Glomerular endothelial cell (primary cell): ENCODE results near the gene CACNA1C. TPM values are rescaled to one million over a fixed set of nuclear protein-coding genes. Genes with fewer than 3 reads are reported as not detected.
"Not testable (repeated sequence)": the region's sequence is repeated elsewhere in the genome, so short reads cannot be mapped to it uniquely, and the experiment has no call there.

ENCODE experiments used
- DNase-seq: peaks from one replicate; pipeline ENCODE4 v3.0.0-alpha.2; 2011; ENCODE audit warnings: low read depth, low spot score; ENCODE audit errors: extremely low read depth
- total RNA-seq: library from RNA; depleted of rRNA; stranded (reverse); fragments of >200 nt; gene quantifications from 2 replicates; pipeline ENCODE4 v1.2.3, GENCODE V29; 2015

CACNA1C gene
- total RNA-seq, 1 donor from 2014 or later: 0.47 TPM

GRCh38 chr12:2488596-2488995, 435.8 kb downstream of the CACNA1C start:
- no peak for DNase-seq

GRCh38 chr12:2489275-2489674, 436.5 kb downstream of the CACNA1C start:
- no peak for DNase-seq

GRCh38 chr12:2490831-2491230, 438.0 kb downstream of the CACNA1C start:
- DNase-seq: no peak

- not testable (repeated sequence) for DNase-seq
Measured at GRCh38 chr12:2491349-2491748, 438.6 kb downstream of the CACNA1C start.

- no peak for DNase-seq
Measured at GRCh38 chr12:2492236-2492635, 439.4 kb downstream of the CACNA1C start.

- DNase-seq: no peak
Measured at GRCh38 chr12:2493086-2493485, 440.3 kb downstream of the CACNA1C start.

GRCh38 chr12:2494486-2495192, 441.9 kb downstream of the CACNA1C start:
- no peak for DNase-seq

- DNase-seq: no peak
Measured at GRCh38 chr12:2495417-2496112, 442.8 kb downstream of the CACNA1C start.

GRCh38 chr12:2498964-2499500, 446.2 kb downstream of the CACNA1C start:
- DNase-seq: no peak

GRCh38 chr12:2501464-2502191, 448.8 kb downstream of the CACNA1C start:
- no peak for DNase-seq

GRCh38 chr12:2503036-2503435, 450.2 kb downstream of the CACNA1C start:
- no peak for DNase-seq

- DNase-seq: no peak
Measured at GRCh38 chr12:2503762-2504161, 451.0 kb downstream of the CACNA1C start.

GRCh38 chr12:2504577-2504976, 451.8 kb downstream of the CACNA1C start:
- DNase-seq: no peak

- no peak for DNase-seq
Measured at GRCh38 chr12:2507814-2508213, 455.0 kb downstream of the CACNA1C start.

GRCh38 chr12:2509137-2509536, 456.4 kb downstream of the CACNA1C start:
- DNase-seq: no peak

GRCh38 chr12:2510045-2510444, 457.3 kb downstream of the CACNA1C start:
- no peak for DNase-seq

GRCh38 chr12:2513141-2514037, 460.6 kb downstream of the CACNA1C start:
- no peak for DNase-seq

- no peak for DNase-seq
Measured at GRCh38 chr12:2514038-2514340, 461.2 kb downstream of the CACNA1C start.

GRCh38 chr12:2520722-2521246, 468.0 kb downstream of the CACNA1C start:
- no peak for DNase-seq

- no peak for DNase-seq
Measured at GRCh38 chr12:2523317-2523716, 470.5 kb downstream of the CACNA1C start.
